GM21381 (cell line): ENCODE measurements around the gene SLC16A10.
"Not testable (repeated sequence)": the region's sequence is repeated elsewhere in the genome, so short reads cannot be mapped to it uniquely, and the experiment has no call there.

Experiments
- ATAC-seq: cut with Tn5 transposase; IDR thresholded peaks from one replicate; pipeline ENCODE4 v1.9.1; 2021; ENCODE audit warnings: mild to moderate bottlenecking, moderate library complexity; ENCODE audit not compliant: unreplicated experiment

The SLC16A10 gene

DNA sequence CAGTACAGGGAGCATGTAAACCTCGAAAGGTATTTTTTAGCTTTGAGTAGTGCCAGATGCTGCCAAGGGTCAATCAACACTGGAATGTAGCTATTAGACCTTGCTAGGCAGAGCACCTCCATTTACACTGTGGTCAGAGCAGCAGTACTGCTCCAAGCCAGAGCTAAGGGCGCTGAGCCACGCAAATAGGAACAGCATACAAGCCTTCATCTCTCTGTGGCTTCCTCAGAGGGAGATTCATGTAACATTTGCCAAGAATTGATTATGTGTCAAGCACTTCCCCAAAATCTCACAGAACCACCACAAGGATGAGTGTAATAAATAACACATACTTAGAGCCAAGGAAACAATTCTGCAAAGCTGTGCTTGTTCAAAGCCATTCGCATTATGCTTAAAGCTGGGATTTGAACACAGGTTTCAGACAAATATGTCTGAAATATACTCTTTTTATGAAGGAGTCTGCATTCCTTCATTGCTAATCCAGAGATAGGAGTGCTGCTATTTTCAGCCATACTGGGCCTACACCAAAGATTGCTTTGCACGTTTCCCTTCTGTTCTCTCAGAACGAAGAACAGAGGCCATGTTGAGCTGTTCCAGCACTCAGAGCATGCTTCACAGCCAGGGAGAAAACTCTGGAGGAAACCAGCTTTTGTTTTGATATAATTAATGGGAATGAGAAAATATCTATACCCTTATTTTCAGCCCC is 97.7 kb downstream of the SLC16A10 start:
- no peak for ATAC-seq

GRCh38 chr6:111185954-111186353 is 98.7 kb downstream of the SLC16A10 start:
- ATAC-seq = no peak

- no peak for ATAC-seq
Observed at GRCh38 chr6:111187874-111188273, 100.6 kb downstream of the SLC16A10 start.

DNA sequence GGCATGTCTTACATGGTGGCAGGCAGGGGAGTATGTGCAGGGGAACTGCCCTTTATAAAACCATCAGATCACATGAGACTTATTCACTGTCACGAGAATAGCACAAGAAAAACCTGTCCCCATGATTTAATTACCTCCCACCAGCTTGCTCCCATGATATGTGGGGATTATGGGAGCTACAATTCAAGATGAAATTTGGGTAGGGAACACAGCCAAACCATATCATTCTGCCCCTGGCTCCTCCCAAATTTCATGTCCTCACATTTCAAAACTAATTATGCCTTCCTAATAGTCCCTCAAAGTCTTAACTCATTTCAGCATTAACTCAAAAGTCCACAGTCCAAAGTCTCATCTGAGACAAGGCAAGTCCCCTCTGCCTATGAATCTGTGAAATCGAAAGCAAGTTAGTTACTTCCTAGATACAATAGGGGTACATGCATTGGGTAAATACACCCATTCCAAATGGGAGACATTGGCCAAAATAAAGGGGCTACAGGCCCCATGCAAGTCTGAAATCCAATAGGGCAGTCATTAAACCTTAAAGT is 102.4 kb downstream of the SLC16A10 start:
- not testable (repeated sequence) for ATAC-seq

DNA sequence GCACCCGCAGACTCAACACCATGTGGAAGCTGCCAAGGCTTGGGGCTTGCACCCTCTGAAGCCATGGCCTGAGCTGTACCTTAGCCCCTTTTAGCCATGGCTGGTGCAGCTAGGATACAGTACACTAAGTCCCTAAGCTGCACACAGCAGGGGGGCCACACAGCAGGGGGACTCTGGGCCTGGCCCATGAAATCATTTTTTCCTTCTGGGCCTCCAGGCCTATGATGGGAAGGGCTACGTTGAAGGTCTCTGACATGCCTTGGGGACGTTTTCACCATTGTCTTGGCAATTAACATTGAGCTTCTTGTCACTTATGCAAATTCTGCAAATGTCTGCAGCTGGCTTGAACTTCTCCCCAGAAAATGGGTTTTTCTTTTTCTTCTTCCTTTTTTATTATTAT is 103.3 kb downstream of the SLC16A10 start:
- ATAC-seq = no peak

DNA sequence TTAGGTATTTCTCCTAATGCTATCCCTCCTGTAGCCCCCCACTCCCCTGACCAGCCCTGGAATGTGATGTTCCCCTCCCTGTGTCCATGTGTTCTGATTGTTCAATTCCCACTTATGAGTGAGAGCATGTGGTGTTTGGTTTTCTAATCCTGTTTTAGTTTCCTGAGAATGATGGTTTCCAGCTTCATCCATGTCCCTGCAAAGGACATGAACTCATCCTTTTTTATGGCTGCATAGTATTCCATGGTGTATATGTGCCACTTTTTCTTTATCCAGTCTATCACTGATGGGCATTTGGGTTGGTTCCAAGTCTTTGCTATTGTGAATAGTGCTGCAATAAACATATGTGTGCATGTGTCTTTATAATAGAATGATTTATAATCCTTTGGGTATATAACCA is 103.8 kb downstream of the SLC16A10 start:
- not testable (repeated sequence) for ATAC-seq

DNA sequence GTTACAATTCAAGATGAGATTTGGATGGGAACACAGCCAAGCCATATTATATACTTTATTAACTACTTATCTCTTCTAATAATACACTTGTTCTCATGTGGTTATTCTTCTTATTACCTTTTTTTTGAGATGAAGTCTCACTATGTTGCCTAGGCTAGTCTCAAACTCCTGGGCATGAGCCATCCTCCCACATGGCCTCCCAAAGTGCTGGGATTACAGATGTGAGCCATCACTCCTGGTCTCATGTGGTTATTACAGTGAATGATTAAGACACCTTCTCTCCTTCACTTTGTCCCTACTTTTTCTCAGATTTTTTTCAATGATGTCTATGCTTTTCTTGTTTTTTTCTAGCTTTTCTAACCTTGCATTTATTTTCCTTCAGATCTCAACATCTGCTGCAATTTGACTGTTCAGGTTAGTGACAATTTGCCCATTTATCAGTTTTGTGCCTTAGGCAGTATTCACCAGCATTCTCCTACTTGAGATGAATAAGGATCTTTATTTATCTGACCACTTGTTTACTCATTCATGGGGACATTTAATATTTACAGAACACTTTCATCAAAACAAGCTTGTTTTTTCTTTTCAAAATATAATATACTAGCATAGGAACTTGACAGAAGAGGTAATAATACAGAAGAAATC is 105.7 kb downstream of the SLC16A10 start:
- ATAC-seq = no peak

DNA sequence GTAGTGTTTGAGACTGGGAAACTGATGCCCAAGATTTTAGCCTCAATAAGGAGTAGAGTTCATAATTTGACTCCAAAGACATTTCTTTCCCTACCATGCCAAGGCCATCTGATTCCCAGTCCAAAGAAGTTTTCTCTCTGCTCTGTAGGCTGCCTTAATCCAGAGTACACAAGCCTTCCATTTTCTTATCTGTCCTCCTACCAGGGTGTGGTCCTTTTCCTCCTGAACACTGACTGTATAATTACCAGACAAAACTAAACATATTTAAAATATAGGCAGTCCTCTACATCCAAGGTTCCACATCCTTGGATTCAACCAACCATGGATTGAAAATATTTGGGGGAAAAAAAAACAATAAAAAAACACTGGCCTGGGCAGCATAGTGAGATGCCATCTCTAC is 108.4 kb downstream of the SLC16A10 start:
- ATAC-seq = no peak

DNA sequence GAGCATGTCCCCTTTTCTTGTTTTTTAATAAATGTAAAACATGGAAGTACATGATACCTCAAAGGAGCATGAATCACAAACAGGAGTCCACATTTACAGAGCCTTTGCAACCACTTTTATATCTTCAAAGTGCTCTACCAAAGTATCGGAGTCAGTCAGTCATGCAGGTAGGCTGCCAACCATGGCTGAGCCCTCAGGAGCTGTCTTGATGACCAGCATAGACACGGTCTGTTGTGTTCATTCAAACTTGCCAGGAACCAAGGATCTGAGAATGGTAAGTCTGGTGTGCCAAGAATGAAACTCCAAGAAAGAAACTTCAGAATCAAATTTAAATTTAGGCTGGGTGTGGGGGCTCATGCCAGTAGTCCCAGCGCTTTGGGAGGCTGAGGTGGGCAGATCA is 111.5 kb downstream of the SLC16A10 start:
- no peak for ATAC-seq

- ATAC-seq = no peak
Observed at GRCh38 chr6:111199935-111200334, 112.6 kb downstream of the SLC16A10 start.

DNA sequence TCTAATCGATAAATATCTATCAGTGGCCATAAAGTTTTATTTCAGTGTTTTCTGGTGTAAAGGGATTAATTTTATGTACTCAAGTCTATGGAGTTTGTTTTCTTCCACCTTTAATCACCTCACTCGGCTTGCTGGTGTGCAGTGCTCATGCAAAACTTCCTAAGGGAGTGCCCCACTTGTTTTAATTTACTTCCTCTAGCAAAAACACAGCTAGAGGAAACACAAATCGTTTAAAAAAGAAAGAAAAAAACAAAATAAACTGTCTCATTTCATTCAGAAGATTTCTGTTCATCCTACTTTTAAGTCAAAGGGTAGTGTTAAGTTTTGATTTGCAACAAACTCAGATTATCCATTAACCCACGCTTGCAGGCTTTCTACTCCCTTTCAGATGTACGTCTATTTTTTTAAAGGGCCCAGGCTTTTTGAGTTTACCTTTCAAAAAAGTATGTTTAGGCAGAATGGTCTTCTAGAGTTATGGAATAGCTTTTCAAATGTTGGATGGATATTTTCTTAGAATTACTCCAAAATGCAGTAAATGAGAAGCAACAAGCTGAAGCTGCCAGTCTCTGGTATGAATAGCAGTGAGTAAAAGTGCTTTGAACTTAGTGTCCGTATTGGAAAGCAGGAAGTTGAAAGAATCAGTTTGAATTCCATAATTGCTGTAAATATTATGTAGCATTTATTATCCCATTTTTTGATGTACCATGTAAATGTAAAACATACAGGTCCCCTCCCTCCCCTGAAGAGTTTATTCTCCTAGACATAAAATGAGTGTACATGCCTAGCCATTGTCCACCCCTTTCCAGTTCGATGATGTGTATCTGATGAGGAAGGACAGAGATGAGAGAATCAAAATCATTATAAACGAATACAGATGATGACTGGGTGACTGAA is 113.3 kb downstream of the SLC16A10 start:
- ATAC-seq = no peak

DNA sequence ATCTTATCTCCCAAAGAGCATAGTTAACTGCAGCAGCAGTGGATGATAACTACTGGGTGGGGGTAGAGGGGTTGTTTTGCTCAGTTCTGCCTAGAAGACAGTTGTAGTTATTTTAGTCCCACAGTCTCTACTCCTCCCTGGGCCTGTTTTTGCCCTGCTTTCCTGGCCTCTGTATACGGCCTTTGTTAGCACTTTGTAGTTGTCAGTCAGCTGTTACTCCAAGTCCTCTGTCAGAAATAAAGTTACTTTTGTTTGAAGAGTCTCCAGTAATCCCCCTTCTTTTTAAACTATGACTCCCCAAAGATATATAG is 113.9 kb downstream of the SLC16A10 start:
- no peak for ATAC-seq

DNA sequence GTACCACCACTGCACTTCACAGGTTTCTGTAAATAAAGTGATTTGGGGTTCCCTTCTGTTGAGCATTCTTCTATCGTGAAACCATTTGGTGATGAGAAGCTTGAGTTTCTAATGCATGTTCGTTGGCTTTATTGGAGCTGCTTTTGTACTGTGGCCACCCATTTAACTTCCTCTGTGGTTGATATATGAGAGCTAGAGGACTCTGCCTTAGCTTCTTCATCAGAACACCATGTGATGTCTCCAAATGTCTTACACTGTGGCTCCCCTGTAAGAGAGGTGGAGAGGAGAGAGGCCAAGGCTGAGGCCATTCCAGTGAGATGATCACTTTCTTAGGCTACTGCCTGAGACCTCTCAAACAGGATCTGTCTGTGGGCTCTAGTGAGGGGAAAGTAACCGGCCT is 114.5 kb downstream of the SLC16A10 start:
- no peak for ATAC-seq

DNA sequence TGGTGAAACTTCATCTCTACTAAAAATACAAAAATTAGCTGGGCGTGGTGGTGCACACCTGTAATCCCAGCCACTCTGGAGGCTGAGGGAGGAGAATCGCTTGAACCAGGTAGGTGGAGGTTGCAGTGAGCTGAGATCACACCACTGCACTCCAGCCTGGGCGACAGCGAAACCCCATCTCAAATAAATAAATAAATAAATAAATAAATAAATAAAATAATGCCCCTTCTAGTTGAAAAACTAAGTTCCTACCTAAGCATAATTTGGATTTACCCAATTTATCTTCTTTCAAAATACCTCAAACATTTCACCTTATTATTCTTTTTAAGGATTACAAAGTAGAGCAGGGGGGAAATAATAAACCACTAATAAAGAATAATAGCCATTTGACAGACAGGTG is 116.2 kb downstream of the SLC16A10 start:
- not testable (repeated sequence) for ATAC-seq

- no peak for ATAC-seq
Observed at GRCh38 chr6:111204305-111204704, 117.0 kb downstream of the SLC16A10 start.

DNA sequence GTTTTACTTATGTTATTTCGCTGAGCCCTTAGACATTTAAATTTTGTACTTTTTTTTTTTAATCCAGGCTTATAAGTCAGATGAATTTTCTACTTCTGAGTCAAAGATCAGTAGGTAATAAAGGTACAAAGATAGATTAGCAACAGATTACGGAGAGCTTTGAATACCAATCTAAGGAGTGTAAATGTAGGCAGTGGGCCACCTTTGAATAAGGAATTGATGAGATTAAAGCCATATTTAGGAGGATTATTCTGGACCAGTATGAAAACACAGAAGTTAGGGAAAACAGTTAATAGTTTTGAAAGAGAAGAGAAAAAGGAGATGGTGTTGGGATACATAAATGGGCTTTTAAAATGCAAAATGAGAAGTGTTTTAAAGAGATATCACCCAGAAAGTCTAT is 117.6 kb downstream of the SLC16A10 start:
- no peak for ATAC-seq

GRCh38 chr6:111205502-111205901 is 118.2 kb downstream of the SLC16A10 start:
- no peak for ATAC-seq

- no peak for ATAC-seq
Observed at GRCh38 chr6:111207141-111207858, 120.0 kb downstream of the SLC16A10 start.

GRCh38 chr6:111208933-111209332 is 121.6 kb downstream of the SLC16A10 start:
- no peak for ATAC-seq

DNA sequence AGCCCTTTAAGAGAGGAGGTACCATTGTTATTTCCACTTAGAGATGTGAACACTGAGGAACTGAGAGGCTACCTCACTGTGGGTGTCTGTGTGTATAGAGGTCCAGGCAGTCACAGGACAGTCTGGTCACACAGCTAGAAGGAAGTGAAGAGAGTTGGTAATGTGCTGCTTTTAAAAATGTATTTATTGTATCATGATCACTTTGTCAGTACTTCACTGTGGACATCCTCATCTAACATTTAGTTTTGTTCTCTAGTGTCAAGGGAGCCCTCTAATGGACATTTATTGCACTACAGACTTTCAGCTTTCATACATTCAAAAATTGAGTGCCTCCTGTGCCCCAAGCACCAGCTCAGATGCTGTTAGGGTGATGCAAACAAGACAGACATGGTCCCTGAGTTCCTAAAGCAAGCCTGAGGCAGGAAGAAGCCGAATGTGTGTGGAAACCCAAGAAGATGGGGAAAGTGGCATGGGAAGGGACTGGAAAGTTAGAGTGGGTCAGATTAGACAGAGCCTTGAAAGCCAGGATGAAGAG is 123.0 kb downstream of the SLC16A10 start:
- ATAC-seq = no peak
